Panc1 (cell line): ENCODE data around the gene PRKACA.

Experiments
- CTCF ChIP-seq: fragments of 450-650 bp; IDR thresholded peaks from 2 replicates; pipeline ENCODE4 v1.5.1; 2017; ENCODE audit warnings: mild to moderate bottlenecking
- POLR2AphosphoS5 ChIP-seq: IDR thresholded peaks from 2 replicates; pipeline ENCODE4 v1.6.1; 2012; ENCODE audit warnings: mild to moderate bottlenecking, low read depth, low read length, moderate library complexity
- REST ChIP-seq, 2 experiments: IDR thresholded peaks; 2 replicates each; pipeline ENCODE4 v1.6.1; 2011 to 2012; ENCODE audit warnings: low read depth in 2 of 2, control low read depth in 1 of 2, low read length in 1 of 2, mild to moderate bottlenecking in 1 of 2, moderate library complexity in 1 of 2; ENCODE audit not compliant: insufficient read depth in 1 of 2
- SIN3A ChIP-seq: IDR thresholded peaks from 2 replicates; pipeline ENCODE4 v1.6.1; 2012; ENCODE audit warnings: low read depth, mild to moderate bottlenecking, low read length, moderate library complexity, borderline replicate concordance; ENCODE audit not compliant: insufficient read depth
- TCF7L2 ChIP-seq: IDR thresholded peaks from 2 replicates; pipeline ENCODE4 v1.6.1; 2011; ENCODE audit warnings: mild to moderate bottlenecking, low read depth, low read length, inconsistent platforms

- TF ChIP-seq CTCF: no peak
- TF ChIP-seq POLR2AphosphoS5: no peak
- TF ChIP-seq REST (IDR thresholded peaks at IDR 0.05; ENCODE audit: insufficient read depth in 1 of 2, low read depth in 2 of 2, low read length in 1 of 2): no peak
- no peak for TF ChIP-seq TCF7L2
- TF ChIP-seq SIN3A: no peak
These were observed 60.7 kb downstream of the PRKACA start for GRCh38 chr19:14056741-14057356.
